Putamen (tissue), 1 donor: ENCODE data around the gene PRKCH.

Experiments used
- DNase-seq: peaks from one replicate; pipeline ENCODE4 v3.0.0-alpha.2; 2016; ENCODE audit warnings: low spot score

Gene PRKCH

GRCh38 chr14:61533513-61534255 lies 212.3 kb downstream of the PRKCH start:
- no peak for DNase-seq

GRCh38 chr14:61535032-61535431 lies 213.7 kb downstream of the PRKCH start:
- DNase-seq, result no peak

- no peak for DNase-seq
These were observed 214.1 kb downstream of the PRKCH start for GRCh38 chr14:61535458-61535857.

- DNase-seq, result no peak
These were observed 215.5 kb downstream of the PRKCH start for GRCh38 chr14:61536661-61537562.

GRCh38 chr14:61537563-61538463 lies 216.4 kb downstream of the PRKCH start:
- DNase-seq, result no peak

- DNase-seq, result no peak
These were observed 217.2 kb downstream of the PRKCH start for GRCh38 chr14:61538464-61539022.

- DNase-seq, result no peak
These were observed 218.3 kb downstream of the PRKCH start for GRCh38 chr14:61539631-61540030.

- DNase-seq, result no peak
These were observed 219.6 kb downstream of the PRKCH start for GRCh38 chr14:61540931-61541330.

GRCh38 chr14:61542848-61543790 lies 221.7 kb downstream of the PRKCH start:
- no peak for DNase-seq

- no peak for DNase-seq
These were observed 222.6 kb downstream of the PRKCH start for GRCh38 chr14:61543946-61544345.

- no peak for DNase-seq
These were observed 223.3 kb downstream of the PRKCH start for GRCh38 chr14:61544448-61545330.

GRCh38 chr14:61545726-61546455 lies 224.5 kb downstream of the PRKCH start:
- DNase-seq, result peak; percentile 64

- DNase-seq, result no peak
These were observed 226.0 kb downstream of the PRKCH start for GRCh38 chr14:61547186-61548069.

GRCh38 chr14:61549425-61549824 lies 228.0 kb downstream of the PRKCH start:
- DNase-seq, result no peak

GRCh38 chr14:61551384-61551783 lies 230.0 kb downstream of the PRKCH start:
- DNase-seq, result no peak

- DNase-seq, result no peak
These were observed 230.9 kb downstream of the PRKCH start for GRCh38 chr14:61552241-61552640.

- DNase-seq, result no peak
These were observed 232.6 kb downstream of the PRKCH start for GRCh38 chr14:61553730-61554641.
